ENCODE measurements around the gene EIF4EBP2.

The EIF4EBP2 gene

DNA sequence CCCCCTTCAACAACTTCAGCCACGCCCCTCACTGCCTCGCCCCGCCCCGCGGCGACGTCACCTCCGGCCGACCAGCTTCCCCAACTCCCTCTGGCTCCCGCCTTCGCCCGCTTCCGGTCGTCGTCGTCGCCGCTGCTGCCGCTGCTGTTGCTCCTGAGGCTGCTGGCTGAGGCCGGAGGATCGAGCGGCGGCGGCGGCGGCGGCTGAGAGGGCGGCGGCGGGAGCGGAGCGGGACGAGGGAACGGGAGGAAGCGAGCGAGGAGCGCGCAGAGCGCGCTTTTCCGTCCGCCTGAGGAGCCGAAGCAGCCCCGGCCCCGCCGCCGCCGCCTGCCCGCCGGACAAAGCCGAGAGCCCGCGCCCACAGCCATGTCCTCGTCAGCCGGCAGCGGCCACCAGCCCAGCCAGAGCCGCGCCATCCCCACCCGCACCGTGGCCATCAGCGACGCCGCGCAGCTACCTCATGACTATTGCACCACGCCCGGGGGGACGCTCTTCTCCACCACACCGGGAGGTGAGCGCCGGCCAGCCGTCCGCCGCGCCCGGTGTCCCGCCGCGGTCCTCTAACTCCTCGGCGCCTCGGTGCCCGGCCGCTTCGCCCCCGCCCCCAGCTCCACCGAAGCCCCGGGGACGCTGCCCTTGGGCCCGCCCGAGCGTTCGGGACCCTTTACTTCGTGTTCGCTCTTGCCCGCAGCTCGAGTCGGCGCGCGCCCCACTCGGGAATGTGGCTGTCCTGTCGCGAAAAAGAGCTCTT lies at the start of gene EIF4EBP2:
Gene EIF4EBP2, plus strand, starts transcription at position 110 of the 751 bp plus-strand sequence. Its CDS starts 257 bp downstream, at position 367.
- DNase-seq = peak; percentile 91

DNA sequence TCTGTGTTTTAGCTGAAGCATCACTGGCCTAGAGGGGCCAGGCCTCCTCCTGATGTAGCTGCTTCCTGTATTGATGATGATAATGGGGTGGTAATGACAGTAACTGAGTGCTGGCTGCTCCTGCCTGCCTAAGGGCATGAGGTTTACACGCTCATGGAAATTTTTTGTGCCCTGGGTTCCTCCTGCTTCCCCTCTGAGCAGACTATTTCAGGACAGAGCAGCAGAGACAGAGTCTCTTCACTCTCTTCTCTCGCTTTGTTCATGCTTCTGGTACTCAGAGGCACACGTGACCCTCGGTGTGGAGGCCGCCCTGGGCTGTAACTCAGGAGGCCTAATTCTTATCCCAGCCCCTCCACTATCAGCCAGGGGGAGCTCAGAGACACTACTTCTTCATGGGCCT lies 49.4 kb upstream of the EIF4EBP2 start:
- DNase-seq = no peak

- DNase-seq = no peak
Measured at GRCh38 chr10:70355051-70356021, 48.6 kb upstream of the EIF4EBP2 start.

- no peak for DNase-seq
Measured at GRCh38 chr10:70357565-70357964, 46.4 kb upstream of the EIF4EBP2 start.

GRCh38 chr10:70358446-70358845 lies 45.5 kb upstream of the EIF4EBP2 start:
- DNase-seq = no peak

- DNase-seq = no peak
Measured at GRCh38 chr10:70359017-70359550, 44.9 kb upstream of the EIF4EBP2 start.

DNA sequence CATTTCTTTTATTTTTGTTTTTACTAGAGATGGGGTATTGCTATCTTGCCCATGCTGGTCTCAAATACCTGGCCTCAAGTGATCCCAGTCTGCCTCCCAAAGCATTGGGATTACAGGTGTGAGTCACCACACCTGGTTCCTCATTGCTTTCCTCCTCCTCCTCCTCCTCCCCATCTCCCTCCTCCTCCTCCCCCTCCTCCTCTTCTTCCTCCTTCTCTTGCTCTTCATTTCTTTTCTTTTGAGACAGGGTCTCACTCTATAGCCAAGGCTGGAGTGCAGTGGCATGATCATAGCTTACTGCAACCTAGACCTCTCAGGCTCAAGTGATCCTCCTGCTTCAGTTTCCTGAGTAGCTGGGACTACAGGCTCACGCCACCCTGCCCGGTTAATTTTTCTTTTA lies 43.7 kb upstream of the EIF4EBP2 start:
- no peak for DNase-seq

- no peak for DNase-seq
Measured at GRCh38 chr10:70362328-70362727, 41.6 kb upstream of the EIF4EBP2 start.

GRCh38 chr10:70363292-70363691 lies 40.7 kb upstream of the EIF4EBP2 start:
- DNase-seq = no peak

DNA sequence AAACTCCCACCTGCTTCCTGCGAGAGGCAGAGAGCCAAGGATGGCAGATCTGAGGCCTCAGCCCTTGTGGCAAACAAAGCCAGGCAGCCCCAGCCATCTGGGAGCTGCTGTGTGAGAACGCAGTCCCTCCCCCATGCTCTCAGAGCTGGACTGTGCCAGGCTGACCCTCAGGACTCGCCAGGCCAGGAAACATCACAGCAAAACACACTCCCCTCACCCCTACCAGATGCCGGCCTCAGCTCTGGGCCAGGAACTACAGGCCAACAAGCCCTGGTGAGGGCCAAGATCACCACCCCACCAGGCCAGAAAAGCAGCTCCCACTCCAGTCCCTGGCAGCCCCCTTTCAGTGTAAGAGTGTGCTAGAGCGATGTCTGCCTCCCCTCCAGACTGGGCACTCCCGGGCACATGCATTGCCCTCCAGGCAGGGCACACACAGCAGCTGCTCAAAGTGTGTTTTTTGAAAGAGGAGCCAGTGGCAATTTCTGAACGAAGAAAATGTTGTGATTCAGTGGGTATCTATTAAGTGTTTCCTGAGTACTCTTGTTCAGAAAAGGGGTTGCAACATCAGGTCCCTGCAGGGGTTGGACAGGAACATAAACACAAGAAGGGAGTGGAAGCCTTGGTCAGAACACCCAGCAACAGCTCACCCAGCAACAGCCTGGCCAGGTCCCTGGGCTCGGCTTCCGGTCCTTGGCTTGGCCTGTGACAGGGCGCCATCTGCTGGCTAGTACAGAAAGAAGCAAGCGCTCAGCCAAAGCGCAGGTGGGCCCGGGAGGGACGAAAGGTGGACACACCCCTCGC lies 39.8 kb upstream of the EIF4EBP2 start:
- DNase-seq = peak; percentile 84

GRCh38 chr10:70364772-70365091 lies 39.2 kb upstream of the EIF4EBP2 start:
- no peak for DNase-seq

DNA sequence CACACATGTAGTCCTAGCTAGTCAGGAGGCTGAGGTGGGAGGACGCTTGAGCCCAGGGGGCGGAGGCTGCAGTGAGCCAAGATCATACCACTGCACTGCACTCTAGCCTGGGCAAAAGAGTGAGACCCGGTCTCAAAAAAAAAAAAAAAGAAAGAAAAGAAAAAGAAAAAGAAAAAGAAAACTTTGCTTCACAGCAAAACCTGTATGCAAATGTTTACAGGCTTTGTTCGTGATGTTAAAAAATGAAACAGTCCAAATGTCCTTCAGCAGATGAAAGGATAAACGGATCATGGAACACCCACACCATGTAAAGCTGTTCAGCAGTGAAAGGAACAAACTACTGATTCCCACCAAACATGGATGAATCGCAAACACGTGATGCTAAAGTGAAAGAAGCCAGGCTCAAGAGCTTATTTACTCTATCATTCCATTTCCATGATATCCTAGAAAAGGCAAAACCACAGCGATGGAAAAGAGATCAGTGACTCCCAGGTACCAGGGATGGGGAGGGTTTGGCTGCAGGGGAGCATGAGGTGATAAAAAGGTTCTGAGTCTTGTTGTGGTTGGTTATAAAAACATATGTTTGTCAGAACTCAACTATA lies 36.6 kb upstream of the EIF4EBP2 start:
- no peak for DNase-seq

GRCh38 chr10:70368774-70369482 lies 35.0 kb upstream of the EIF4EBP2 start:
- DNase-seq = no peak

DNA sequence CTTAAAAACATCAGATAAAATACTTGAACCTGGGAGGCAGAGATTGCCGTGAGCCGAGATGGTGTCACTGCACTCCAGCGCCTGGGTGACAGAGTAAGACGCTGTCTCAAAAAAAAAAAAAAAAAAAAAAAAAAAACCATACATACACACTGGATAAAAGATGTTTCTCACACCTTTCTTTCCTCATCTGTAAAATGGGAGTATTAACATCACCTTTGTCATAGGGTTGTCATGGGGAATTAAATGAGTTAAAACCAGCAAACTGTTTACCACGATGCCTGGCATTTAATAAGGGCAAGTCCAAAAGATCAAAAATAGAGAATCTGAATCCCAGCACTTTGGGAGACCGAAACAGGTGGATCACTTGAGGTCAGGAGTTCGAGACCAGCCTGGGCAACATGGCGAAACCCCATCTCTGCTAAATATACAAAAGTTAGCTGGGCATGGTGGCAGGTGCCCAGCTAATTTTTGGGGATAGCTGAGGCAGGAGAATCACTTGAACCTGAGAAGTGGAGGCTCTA lies 34.4 kb upstream of the EIF4EBP2 start:
- no peak for DNase-seq

GRCh38 chr10:70370766-70371165 lies 33.2 kb upstream of the EIF4EBP2 start:
- no peak for DNase-seq

- DNase-seq = no peak
Measured at GRCh38 chr10:70371846-70372245, 32.1 kb upstream of the EIF4EBP2 start.

GRCh38 chr10:70374775-70375614 lies 28.9 kb upstream of the EIF4EBP2 start:
- DNase-seq = no peak

DNA sequence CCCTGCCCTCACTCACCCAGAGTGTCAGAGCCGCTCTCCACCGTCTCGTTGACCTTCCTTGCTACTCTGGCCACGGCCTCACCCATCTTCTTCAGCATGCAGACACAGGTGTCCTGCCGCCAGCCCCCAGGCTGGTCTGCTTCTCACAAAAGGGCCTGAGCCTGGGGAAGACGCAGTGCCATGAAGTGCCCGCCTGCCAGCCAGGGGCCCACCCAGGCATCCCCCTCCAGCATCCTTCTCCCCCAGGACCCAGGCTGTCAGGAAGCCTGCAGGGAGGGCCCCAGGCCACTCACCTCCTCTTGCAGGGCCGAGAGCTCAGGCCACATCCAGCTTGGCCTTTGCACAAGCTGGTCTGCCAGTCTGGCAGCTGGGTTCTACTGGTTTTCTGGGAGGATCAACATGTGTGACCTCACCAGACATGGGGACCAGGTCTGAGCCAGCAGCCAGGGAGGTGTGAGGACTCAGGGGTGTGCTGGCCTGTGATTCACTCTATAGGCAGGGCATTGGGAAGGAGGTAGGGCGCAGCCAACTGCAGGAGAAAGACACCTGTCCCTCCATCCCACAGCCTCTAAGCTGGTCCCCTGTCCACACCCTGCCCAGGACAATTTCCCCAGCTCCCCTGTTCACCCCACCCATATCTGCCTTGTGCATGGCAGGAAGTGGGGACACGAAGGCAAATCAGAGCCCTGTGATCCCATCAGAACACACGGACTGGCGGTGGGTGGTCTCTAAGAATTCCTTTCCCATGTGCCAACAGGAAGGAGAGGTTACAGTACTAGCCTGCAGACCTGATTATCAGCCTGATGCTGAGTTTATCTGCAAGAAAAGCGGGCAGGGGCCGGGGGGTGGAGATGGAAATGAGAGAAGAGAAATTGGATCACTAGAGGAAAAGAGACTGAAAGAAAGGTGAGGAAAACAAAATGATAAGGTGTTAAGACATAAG lies 27.2 kb upstream of the EIF4EBP2 start:
- no peak for DNase-seq

DNA sequence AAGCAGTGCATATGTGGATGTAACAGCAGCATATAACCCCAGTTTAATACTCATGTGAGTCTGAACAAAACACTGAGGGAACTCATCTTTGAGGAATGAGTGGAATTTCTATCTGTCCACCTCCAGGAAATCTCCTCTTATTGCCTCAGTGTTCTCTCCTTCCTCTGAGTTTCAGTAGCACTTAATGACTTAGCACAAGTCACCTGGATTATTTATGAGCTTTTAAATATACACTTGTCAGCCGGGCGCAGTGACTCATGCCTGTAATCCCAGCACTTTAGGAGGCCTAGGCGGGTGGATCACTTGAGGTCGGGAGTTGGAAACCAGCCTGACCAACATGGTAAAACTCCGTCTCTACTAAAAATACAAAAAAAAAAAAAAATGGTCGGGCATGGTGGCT lies 25.8 kb upstream of the EIF4EBP2 start:
- no peak for DNase-seq

Data from amniotic stem cell (primary cell).